NB4 (cell line): ENCODE measurements around the gene AOPEP.

ENCODE experiments used
- DNase-seq: peaks from one replicate; pipeline ENCODE4 v3.0.0; 2010; ENCODE audit warnings: low read depth
- H3K4me3 ChIP-seq: one replicate; pipeline ENCODE4 v1.5.1; 2011; ENCODE audit warnings: mild to moderate bottlenecking, low read depth, low read length, moderate library complexity
- CTCF ChIP-seq: IDR thresholded peaks from one replicate; pipeline ENCODE4 v1.5.1; 2012; ENCODE audit warnings: low read depth, low read length
- MAX ChIP-seq: IDR thresholded peaks from 2 replicates; pipeline ENCODE4 v1.6.1; 2011; ENCODE audit warnings: low read depth, low read length
- MYC ChIP-seq: IDR thresholded peaks from 2 replicates; pipeline ENCODE4 v1.6.1; 2011; ENCODE audit warnings: low read depth, low read length
- POLR2A ChIP-seq: IDR thresholded peaks from 2 replicates; pipeline ENCODE4 v1.6.1; 2011; ENCODE audit warnings: mild to moderate bottlenecking; ENCODE audit not compliant: insufficient read length; ENCODE audit errors: extremely low read depth

The AOPEP gene

GRCh38 chr9:95103871-95104580 lies 377.5 kb downstream of the AOPEP start:
- DNase-seq, result no peak
- no peak overlapping the region for H3K4me3 ChIP-seq
- no peak for TF ChIP-seq CTCF
- TF ChIP-seq POLR2A, result no peak
- TF ChIP-seq MAX, result no peak
- no peak for TF ChIP-seq MYC

DNA sequence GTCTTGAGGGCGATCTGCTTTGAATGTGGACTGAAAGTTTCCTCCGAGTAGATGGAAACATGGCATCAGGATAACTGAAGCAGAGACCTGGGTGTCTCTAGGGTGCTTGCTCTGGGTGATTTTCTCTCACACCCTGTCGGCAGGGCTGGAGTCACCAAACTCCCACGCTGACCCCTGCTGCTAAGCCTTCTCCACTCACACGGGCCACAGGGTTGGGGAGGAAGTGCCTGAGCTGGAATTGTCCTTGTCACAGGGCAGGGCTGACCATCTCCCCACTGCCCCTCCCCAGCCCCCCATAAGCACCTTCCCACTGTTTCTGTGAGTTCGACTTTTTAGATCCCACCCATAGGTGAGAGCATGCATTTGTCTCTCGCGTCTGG lies 378.1 kb downstream of the AOPEP start:
- TF ChIP-seq CTCF (no peak), POLR2A (no peak), MYC (no peak), MAX (no peak)
- H3K4me3 ChIP-seq, result no peak overlapping the region
- no peak for DNase-seq

DNA sequence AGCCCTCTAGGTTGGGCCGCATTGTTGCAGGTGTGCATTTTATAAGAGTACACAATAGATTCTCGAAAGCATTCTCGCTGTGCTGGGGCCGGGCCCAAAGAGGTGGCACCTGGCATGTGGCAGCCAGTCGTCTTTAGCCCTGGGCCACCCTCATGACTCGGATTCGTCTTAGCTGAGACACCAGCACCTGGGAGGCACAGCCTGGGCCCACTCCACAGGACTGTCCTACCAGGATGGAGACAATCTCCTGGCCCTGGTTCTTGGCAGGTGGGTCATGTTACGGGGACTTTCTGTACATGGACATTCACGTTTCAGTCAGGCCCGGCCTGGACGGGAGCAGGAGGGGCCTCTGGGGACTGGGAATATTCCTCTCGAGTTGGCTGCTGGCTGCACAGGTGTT lies 378.5 kb downstream of the AOPEP start:
- DNase-seq, result no peak
- TF ChIP-seq CTCF, result no peak
- no peak for TF ChIP-seq POLR2A
- no peak overlapping the region for H3K4me3 ChIP-seq

DNA sequence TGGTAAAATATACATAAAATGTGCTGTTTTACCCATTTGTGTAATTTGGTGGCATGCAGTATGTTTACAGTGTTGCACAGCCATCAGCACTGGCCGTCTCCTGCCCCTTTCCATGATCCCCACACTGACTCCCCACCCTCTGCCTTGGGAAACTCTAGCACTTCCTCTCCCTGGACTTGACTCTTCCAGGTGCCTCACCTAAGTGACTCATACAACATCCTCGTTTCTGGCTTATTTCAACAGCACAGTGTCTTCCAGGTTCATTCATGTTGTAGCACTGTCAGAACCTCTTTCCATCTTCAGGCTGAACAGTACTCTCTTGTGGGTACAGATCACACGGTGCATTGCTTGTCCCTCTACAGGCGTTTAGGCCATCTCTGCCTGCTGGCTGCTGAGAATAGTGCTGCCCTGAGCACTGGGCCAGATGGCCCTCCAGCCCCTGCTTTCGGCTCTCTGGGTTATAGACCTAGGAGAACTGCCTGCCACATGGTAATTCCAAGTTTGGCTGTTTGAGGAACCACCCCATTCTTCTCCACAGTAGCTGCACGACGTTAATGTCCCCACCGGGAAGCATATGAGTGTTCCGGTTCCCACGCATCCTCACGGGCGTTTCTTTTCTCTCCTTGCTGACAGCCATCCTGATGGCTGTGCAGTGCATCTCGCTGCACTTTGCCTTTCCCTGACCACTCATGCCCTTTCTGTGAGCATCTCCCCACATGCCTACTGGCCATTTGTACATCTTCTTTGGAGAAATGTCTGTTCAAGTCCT lies 379.2 kb downstream of the AOPEP start:
- no peak for TF ChIP-seq CTCF
- TF ChIP-seq POLR2A, result no peak
- TF ChIP-seq MAX, result no peak
- no peak for TF ChIP-seq MYC
- no peak for DNase-seq
- no peak overlapping the region for H3K4me3 ChIP-seq

DNA sequence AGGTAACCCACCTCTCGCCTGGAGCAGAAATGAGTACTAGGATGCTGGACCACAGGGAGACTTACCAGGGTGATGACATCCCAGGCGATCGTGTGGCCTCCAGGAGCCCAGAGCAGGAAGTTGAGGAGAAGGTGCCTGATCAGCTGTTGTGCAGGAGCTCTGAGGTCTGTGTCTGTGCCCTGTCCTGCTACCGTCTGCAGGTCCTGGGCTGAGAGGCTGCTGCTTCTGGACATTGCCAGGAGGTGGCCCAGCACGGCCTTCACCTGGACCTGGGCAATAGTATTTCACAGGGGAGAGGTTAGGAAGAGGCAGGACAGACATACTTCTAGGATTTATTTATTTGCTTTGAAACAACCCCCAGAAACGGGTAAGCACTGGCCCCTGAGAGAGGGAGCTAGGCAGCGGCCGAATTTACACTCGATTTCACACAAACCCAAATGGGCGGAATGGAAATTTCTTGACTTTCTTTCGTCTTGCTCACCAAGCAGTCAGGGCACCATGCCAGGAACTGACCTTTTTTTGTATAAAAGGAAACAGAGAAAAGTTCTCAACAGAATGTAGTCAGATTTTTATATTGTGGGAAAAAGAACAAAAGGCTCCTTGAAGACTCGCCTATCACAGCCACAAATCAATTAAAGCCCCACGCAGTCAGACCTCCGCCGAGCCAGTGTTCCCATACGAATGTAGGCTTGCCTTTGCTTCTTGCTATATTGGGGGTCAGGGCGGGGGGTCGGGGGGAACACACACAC lies 380.7 kb downstream of the AOPEP start:
- no peak overlapping the region for H3K4me3 ChIP-seq
- no peak for DNase-seq
- TF ChIP-seq MAX (no peak), MYC (no peak), POLR2A (no peak), CTCF (no peak)
